KG1 (cell line): ENCODE results near the gene CNPY3.
"Not testable (repeated sequence)": the region's sequence is repeated elsewhere in the genome, so short reads cannot be mapped to it uniquely, and the experiment has no call there.

Experiments used
- DNase-seq: peaks from one replicate; lab custom pipeline; 2025; lab: John Stamatoyannopoulos, UW

Gene CNPY3

GRCh38 chr6:42928986-42929820, at the start of gene CNPY3:
Gene CNPY3 (plus strand): TSS chr6:42929480. CDS start chr6:42929571, 91 bp downstream.
- DNase-seq: peak; percentile 94

- not testable (repeated sequence) for DNase-seq
These were observed 49.0 kb upstream of the CNPY3 start for GRCh38 chr6:42880240-42880817.

GRCh38 chr6:42880871-42881270, 48.4 kb upstream of the CNPY3 start:
- DNase-seq: not testable (repeated sequence)

DNA sequence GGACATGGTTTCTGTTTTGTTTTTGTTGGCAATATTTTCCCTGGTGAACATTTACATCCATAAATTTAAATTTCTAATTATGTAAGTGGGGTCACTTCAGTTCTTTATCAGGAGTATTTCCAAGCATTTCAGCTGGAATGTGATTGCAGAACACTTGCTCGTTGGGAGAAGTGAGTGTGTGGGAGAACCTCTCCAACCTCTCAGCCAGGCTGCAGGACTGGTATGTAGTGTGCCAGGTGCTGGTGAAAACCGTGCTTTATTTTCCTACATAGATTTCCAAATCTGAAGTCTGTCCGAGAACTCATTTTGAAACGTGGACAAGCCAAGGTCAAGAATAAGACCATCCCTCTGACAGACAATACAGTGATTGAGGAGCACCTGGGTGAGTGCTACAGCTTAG, 43.6 kb upstream of the CNPY3 start:
- DNase-seq: no peak

- DNase-seq: not testable (repeated sequence)
These were observed 41.1 kb upstream of the CNPY3 start for GRCh38 chr6:42888201-42888600.

- no peak for DNase-seq
These were observed 39.5 kb upstream of the CNPY3 start for GRCh38 chr6:42889815-42890214.

DNA sequence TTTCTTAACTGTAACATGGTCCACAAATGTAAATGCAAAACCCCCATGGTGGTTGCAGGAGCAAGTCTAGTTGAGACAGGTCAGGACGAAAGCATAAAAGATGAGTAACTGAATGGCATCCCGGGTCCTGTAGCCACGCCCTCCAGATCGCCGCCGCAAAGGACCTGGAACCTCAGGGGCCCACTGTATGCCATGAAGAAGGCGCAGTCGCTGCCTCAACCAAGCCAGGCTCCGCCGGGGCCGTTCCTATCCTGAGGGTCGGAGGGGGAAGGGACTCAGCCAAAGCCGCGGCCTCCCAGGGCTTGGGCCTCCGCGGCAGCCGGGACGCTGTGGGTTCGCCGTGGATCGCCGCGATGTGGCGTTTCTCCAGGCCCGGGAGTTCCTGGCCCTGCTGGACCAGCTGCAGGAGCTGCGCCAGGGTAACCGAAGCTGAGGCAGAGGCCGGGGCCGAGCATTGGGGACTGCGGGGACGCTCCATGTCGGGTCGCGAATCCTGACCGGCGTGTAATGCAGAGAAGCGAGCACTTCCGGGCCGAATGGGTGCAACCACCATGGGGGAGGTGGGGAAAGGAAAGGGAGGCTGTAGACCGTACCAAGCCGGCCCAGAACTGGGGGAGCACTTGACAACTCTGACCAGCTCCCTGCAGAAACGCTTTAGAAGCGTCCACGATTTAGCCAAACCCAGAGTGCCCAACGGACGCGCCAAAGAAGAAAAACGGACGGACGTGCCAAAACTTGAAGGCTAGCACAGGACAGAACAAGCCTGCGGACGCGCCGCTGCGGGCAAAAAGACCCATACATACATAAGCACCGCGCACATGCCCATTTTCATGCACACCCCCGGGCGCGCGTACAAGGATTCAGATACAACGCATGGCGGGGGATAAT, 38.7 kb upstream of the CNPY3 start:
- DNase-seq: peak; percentile 74

DNA sequence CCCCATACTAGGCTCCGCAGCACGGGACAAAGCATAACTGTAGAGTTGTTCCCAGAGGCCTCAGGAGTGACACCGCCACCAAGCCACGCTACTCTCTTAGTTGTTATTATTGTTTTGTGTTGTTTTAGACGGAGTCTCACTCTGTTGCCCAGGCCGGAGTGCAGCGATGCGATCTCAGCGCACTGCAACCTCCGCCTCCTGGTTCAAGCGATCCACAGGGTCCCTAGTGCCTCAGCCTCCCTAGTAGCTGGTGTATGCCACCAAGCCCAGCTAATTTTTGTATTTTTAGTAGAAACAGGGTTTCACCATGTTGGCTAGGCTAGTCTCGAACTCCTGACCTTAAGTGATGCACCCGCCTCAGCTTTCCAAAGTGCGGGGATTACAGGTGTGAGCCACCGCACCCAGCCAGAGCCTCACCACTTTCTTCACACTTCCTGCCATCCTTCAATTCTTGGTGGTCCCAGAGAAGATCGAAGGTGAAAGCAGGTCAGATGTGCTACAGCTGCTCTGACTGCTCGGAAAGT, 38.0 kb upstream of the CNPY3 start:
- no peak for DNase-seq

DNA sequence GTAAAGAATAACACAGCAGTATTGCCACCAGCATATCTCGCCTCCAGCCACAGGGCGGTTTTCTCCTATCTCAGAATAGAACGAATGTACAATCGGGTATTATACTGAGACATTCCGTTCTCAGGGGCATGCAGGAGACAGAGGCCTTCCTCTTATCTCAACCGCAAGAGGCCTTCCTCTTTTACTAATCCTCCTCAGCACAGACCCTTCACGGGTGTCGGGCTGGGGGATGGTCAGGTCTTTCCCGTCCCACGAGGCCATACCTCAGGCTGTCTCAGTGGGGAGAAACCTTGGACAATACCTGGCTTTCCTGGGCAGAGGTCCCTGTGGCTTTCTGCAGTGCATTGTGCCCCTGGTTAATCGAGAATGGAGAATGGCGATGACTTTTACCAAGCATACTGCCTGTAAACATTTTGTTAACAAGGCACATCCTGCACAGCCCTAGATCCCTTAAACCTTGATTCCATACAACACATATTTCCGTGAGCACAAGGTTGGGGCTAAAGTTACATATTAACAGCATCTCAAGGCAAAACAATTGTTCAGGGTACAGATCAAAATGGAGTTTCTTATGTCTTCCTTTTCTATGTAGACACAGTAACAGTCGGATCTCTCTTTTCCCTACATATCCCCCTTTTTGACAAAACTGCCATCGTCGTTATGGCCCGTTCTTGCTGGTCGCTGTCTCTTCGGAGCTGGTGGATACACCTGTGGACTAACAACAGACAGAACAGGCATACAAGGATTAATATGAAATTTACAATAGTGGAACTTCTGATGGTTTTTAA, 35.0 kb upstream of the CNPY3 start:
- not testable (repeated sequence) for DNase-seq

- no peak for DNase-seq
These were observed 33.0 kb upstream of the CNPY3 start for GRCh38 chr6:42896178-42896719.

DNA sequence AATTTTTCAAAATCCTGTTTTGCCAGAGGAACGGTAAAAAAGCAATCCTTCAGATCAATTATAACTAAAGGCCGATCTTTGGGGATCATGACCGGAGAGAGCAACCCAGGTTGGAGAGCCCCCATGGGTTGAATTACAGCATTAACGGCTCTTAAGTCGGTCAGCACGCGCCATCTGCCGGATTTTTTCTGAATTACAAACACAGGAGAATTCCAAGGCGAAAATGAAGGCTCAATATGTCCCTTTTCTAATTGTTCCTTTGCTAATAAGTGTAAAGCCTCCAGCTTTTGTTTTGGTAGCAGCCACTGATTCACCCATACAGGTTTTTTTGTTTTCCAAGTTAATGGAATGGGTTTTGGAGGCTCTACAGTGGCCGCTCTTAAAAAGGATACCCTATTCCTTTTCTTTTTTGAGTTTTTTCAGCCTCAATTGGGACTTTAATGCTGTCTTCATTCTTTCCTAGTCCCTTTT, 30.4 kb upstream of the CNPY3 start:
- peak; percentile 84 for DNase-seq

GRCh38 chr6:42899871-42900270, 29.4 kb upstream of the CNPY3 start:
- DNase-seq: no peak

DNA sequence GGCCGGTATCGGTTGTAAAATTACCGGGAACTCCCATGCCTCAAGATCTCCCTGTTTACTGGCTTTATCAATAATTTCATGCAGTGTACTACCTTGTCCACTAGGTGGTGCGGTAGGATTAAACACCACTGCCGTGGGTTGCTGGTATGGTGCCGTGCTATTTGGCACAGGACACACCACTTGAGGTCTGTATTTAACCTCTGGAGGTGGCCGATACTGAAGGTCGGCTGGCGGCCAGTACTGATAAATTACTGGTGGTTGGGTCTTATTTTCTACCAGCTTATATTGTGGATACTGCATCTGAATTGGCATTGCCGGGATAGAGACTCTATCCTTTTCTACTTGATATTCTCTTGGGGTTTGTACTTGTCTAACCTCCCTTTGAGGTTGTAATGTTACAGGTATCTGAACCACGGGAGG, 27.7 kb upstream of the CNPY3 start:
- peak; percentile 60 for DNase-seq

DNA sequence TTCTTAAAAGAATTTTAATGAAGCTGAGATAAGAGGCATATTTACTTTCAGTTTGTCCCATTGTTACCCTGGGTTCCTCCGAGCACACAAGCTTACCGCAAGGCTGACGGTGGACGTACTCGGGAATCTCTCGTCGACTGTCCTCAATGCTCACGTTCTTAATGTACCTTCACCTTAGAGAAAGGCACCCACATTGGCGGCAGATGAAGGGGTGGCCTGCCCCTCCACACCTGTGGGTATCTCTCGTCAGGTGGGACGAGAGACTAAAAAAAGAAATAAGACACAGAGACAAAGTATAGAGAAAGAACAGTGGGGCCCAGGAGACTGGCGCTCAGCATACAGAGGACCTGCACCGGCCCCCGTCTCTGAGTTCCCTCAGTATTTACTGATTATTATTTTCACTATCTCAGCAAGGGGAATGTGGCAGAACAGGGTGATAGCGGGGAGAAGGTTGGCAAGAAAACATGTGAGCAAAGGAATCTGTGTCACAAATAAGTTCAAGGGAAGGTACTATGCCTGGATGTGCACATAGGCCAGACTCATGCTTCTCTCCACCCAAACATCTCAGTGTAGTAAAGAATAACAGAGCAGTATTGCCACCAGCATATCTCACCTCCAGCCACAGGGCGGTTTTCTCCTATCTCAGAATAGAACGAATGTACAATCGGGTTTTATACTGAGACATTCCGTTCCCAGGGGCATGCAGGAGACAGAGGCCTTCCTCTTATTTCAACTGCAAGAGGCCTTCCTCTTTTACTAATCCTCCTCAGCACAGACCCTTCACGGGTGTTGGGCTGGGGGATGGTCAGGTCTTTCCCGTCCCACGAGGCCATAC, 26.6 kb upstream of the CNPY3 start:
- DNase-seq: not testable (repeated sequence)

- DNase-seq: no peak
These were observed 24.8 kb upstream of the CNPY3 start for GRCh38 chr6:42904467-42904866.

- no peak for DNase-seq
These were observed 21.9 kb upstream of the CNPY3 start for GRCh38 chr6:42907336-42907735.

DNA sequence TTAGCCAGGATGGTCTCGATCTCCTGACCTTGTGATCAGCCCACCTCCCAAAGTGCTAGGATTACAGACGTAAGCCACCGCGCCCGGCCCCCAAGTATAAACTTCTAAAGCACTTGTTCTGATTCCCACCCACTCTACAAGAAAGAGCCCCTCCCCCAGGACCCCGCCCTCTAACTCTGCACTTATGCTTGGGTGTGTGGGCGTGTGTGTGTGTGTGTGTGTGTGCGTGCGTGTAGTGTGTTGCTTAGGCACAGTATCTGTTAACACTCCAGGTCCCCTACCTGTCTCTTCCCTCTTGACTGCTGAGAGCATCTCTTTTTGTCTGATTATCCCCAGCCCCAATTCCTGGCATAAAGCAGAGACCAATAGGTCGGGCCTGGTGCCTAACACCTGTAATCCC, 19.4 kb upstream of the CNPY3 start:
- DNase-seq: no peak

- no peak for DNase-seq
These were observed 17.9 kb upstream of the CNPY3 start for GRCh38 chr6:42911171-42912021.

DNA sequence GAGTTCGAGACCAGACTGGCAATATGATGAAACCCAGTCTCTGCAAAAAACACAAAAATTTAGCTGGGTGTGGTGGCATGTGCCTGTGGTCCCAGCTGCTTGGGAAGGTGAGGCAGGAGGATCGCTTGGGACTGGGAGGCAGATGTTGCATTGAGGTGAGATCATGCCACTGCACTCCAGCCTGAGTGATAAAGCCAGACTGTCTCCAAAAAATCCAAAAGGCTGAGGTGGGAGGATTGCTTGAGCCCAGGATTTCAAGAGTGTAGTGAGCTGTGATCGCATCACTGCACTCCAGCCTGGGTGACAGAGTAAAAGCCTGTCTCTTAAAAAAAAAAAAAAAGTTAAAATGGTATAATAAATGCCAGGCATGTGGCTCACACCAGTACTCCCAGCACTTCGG, 14.7 kb upstream of the CNPY3 start:
- no peak for DNase-seq
